ENCODE results near the gene CLTB.

Gene CLTB

DNA sequence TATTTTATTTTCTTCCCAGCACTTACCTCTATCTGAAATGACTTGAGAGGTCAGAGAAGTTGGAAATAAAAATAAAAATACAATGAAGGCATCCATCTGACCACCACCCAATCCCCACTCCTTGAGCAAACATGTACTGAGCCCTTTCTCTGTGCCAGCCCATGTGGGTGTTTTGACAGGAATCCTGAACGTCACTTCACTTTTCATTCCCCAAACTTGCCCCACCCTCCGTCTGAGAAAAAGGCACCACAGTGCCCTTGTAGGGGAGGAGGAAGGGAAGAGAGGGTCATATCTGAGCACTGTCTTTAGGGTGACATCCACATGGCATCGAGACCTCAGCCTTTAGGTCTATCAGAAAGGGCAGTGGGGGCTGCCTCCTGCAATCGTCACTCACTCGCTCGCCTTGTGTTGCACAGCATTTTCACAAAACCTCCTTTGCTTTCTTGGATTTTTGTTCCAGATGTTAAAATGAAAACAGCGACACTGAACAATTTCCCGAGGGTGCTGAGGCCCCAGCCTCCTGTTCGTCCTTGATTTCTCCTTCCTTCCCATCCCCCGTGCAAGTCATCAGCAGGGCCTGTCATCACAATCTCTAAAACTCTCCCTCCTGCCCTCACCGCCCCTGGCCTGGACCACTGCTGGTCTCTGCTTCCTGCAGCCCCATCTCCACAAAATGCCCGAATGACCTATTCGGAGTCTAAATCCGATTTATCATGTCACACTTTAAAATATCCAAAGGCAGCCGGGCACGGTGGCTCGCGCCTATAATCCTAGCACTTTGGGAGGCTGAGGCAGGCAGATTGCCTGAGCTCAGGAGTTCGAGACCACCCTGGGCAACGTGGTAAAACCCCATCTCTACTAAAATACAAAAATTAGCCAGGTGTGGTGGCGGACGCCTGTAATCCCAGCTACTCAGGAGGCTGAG, 14.8 kb downstream of the CLTB start:
- no peak for DNase-seq

DNA sequence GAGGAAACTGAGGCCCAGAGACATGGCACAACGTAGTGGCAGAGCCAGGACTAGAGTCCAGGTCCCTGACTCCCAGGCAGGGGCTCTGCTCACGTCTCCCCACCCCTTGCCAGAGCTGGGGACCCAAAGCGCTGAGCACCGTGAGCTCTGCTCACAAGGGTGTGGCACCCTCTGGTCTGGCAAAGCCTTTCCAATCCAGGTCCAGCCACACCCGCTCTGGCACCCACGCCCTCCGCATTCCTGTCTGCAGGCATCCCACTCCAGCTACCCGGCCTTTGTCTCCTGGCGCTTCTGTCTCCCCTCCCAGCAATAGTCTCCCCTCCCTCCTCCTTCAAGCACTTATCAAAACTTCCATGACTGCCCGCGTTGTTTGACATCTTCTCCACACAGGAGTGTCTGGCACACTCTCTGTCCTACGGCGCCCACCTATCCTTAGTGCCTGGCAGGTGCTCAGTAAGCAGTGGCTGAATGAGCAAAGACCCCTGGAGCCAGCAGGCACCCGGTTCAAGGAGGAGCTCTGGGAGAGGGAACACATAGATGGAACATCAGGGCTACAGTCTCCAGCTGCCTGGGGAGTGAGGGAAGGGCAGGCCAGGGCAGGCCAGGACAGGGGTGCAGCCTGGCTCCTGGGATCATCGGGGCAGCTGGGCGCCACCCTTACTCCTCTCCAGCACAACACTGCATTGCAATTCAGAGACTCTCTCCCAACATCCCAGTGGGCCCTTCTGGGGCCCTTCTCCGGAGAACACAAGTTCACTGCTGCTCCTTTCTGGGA, 15.8 kb downstream of the CLTB start:
- DNase-seq = no peak

DNA sequence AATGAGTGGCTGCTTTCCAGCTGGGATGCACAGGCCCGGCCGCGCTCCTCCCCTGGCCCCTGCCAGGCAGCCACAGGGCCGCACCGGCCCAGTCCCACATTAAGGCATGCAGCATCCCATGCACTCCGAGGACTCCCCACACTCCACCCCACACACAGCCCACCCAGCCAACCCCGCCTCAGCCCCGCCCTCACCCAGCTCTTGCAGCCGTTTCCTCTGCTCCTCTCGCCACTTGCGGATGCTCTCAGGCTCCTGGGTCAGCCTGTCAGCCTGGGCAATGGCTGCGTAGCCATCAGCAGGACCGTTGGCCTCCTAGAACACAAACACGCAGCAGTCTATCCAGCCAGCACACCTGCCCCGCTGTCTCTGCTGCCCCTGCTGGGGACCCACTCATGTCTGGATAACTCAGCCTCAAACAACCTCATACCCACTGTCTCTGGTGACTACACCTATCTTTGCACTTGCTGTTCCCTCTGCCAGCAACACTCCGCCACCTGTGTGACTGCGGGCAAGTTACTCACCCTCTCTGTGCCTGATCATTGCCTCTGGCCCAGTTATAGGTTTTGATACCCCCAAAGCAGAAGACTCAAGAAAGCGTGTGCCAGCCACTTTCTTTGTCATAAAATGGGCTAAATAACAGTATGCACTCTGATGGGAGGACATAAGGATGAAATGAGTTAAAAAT, 18.5 kb downstream of the CLTB start:
- DNase-seq = no peak

DNA sequence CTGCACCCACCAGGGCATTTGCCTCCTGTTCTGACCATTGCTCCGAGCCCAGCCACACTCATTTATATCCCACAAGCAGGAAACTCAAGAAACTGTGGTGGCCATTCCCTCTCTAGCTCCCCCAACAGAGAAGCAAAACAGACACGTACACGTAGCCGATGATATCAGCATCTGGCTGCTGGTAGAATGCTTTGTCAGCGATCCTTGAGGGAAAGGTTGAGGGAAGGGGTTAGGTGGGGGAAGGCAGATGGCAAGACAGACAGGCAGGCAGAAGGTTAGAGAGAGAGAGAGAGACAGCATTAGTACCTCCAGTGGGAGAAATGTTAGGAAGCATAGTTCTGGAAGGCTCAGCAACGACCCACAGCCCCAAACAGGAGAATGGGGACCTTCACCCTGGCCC, 20.0 kb downstream of the CLTB start:
- DNase-seq = no peak

DNA sequence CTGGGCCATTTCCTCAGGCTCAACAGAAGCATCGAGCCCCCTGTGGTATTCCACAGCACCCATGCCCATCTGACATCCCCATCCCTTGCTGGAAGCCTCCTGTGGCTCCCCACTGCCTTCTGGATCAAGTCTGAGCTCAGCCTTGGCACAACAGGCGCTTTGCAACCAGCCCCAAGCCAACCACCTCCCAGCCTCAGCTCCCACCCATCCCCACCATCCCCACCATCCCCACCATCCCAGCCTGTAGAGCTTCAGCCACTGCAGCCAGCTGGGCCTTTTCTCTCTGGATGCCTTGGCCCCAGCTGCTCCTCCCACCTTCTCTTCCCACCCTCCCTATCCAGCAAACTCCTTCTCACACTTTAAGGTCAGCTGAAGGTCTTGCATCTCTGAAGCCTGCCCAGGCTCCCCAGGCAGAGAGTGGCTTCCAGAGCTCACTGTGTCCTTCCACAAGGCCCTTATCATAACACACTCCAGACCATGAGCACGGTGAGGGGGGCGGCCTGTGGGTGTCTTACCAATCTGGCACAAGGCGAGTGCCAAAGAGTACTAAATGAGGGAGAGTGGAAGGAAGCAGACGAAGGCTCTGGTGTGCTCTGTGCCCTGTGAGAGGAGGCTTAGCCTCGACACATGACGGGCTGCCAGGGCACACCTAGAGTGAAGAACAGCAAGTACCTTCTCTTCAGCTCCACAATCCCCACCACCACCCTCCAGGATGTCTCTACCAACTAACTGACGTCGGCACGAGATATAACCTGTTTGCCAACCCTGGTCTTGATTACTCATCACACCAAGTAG, 21.3 kb downstream of the CLTB start:
- no peak for DNase-seq

DNA sequence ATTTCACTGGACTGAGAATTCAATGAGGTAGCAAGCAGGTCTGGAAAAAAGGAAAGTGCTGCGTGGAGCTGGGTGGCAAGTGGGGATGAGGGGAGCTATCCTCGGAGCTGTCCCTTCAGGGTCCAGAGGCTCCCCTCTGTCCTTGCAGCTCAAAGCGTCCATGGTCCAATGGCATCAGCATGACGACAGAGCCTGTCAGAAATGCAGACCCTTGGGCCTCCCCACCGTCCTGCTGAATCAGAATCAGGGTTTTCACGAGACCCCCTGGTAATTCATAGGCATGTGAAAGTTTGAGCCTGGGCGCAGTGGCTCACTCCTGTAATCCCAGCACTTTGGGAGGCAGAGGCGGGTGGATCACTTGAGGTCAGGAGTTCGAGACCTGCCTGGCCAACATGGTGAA, 22.2 kb downstream of the CLTB start:
- DNase-seq = no peak

DNA sequence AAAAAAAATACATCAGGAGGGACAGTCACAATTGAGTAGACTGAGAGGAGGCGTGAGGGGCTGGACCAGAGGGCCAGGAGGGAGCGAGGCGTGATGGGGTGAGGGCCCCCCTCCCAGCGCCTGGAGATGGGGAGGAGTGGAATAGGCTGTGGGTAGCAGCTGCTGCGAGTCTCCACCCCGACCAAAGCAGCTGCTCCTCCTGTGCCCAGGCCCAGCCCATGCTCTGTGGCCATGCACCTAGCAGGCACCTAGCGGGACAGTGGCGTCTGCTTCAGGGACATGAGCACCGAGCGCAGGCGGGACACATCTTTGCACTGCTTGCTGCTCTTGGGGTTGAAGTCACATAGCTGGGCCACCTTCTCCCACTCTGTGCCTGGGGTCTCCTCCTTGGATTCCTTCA, 23.8 kb downstream of the CLTB start:
- DNase-seq = no peak

DNA sequence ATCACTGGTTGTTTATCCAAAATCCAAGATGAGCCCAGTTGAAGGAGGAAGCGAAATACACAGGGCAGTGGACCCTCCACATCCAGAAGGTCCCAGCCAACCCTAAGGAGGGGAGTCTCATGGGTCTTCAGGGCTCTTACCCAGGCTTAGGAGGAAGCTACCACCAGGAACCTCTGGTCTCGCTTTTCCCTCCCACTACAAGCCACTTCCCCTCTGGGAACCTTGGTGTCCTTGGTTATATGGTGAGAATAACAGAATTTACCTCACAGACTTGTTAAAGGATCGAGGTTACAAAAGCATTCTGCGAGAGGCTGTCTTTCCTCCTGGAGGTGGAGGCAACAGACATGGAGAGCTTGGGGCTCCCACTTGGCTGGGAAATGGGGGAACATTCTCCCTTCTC, 24.3 kb downstream of the CLTB start:
- DNase-seq = no peak

DNA sequence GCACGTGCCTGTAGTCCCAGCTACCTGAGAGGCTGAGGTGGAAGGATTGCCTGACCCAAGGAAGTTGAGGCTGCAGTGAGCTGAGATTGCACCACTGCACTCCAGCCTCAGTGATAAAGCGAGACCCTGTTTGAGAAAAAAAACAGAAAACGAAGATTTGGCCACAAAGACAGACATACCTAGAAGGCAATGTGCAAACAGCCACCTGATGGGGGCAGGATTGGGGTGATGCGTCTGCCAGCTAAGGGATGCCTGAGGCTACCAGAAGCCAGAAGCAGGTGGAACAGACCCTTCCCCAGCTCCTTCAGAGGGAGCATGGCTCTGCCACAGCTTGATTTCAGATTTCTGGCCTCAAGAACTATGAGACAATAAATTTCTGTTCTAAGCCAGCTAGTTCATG, 24.9 kb downstream of the CLTB start:
- no peak for DNase-seq

DNA sequence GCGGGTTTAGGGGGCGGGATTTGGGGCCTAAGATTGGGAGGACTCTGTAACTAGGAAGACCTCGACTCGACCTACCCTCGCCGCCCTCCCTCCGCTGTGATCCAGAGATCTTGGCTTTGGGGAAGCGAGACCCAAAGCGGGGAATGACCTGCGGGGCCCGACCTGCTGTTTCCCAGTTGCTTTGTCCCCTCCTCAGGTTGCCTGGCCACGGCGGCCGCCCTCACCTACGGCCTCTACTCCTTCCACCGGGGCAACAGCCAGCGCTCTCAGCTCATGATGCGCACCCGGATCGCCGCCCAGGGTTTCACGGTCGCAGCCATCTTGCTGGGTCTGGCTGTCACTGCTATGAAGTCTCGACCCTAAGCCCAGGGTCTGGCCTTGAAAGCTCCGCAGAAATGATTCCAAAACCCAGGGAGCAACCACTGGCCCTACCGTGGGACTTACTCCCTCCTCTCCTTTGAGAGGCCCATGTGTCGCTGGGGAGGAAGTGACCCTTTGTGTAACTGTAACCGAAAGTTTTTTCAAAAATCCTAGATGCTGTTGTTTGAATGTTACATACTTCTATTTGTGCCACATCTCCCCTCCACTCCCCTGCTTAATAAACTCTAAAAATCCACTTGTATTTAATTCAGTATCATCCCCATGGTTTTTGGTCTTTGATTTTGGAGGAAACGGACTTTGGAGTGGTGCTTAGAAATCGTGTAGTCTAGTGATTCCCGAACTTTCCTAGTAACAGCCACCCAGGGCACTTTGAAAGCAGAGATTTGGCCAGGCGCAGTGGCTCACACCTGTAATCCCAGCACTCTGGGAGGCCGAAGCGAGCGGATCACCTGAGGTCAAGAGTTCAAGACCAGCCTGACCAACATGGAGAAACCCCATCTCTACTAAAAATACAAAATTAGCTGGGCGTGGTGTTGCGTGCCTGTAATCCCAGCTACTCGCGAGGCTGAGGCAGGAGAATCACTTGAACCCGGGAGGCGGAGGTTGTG, 26.9 kb downstream of the CLTB start:
- no peak for DNase-seq

DNA sequence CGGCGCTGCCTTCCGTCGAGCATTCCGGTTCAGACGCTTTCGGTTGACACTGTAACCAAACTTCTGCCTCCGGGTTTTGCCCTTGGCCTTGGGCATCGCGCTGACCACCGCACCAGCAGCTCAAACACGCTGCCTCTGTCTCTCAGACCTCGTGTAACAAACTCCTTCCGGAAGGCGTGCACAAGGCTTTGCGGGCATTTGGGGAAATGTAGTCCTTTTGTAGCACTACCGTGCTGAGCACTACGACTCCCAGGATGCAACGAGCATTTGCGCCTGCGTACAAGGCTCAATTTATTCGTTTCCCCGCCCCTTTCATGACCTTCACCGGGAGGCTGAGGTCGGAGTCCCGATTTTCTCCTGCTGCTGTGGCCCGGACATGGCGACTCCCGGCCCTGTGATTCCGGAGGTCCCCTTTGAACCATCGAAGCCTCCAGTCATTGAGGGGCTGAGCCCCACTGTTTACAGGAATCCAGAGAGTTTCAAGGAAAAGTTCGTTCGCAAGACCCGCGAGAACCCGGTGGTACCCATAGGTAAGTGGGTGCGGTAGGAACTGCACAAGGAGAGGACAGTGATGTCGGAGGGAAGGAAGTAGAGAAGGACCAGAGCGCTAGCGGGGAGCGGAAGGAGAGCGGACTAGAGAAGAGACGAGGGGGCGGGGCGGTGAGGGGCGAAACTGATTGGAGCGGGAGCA, 27.8 kb downstream of the CLTB start, which contains the start of the genes HIGD2A and NOP16:
Gene HIGD2A (plus strand): TSS at position 308 of the 691 bp plus-strand sequence. CDS start 69 bp downstream, at position 377.
Gene NOP16 (minus strand): TSS at position 155 of the 691 bp plus-strand sequence. CDS start 59 bp downstream, at position 96.
- peak; percentile 92 to 100 (median 99) for DNase-seq

DNA sequence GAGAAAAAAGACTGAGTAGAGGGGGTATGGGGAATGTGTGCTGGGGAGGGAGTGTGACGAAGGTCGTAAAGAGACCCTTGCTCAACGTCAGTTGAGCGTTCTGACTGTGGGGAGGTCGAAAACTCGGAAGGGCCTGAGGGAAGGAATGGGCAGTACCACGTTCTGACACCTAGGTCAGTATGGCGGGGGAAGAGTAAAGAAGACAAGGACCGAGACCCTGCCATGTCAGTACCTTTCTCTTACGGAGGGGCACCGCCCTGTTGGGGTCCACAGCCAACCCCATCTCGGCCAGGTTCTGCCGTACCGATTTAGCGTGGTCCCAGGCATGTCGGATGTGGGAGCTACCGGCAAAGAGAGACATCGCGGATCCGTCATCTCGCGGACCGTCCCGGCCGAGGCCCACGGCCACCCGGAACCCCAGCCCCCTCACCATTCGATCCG, 28.3 kb downstream of the CLTB start:
- DNase-seq = peak in 1 of 14 donors; percentile 39

DNA sequence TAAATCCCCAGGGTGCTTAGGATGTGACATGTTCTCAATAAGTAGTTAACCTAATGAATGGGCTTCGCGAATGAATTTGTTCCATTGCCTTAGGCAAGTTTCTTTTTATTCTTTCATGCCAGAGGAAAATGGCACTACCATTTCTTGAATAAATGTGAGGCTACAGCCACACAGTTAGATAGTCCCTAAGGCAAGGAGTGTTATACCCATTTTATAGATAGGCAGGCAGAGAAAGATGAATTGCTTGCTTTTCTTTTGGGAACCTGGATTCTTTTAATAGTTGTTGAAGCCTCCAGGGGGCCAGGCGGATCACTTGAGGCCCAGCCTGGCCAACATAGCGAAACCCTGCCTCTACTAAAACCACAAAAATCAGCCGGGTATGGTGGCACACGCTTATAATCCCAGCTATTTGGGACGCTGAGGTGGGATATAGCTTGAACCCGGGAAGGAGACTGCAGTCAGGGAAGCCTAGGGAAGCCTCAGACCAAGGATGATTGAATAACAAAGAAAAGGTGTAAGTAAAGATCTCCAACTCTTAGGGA, 28.9 kb downstream of the CLTB start:
- no peak for DNase-seq

DNA sequence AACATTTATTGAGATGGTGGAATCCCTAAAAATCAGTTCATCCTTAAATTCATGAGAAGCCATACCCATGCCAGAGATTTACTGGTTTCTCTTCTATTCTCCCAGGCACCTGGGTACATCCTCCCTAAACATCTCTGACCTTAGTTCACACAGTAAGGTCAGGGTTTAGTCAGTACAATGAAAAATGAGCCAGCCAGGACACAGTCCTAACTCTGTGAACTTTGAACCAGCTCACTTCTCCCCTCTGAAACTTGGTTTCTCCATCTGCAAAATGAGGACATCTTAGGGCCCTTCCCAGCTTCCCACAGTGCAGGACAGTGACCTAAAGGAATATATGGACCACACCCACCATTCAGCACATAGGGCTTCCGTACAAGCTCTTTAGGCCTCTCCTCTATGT, 29.8 kb downstream of the CLTB start:
- DNase-seq = no peak

DNA sequence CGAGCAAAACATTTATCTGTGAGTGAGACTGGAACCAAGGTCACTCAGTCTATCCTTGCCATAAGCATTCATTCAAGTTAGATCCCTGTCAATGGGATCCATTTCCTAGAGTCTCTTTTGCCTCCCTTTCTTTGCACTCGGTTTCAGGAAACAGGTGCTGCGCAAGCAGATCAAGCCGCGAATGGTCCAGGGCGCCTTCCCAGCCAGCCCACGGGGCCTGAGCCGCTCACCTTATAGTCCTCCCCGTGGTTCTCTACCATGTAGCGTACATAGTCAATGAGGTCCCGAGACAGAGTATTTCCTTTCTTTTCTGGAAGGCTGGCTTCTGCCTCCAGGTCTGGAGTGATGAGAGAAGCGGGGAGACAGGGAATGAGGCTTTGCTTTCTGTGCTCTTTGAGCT, 31.3 kb downstream of the CLTB start:
- DNase-seq = no peak

DNA sequence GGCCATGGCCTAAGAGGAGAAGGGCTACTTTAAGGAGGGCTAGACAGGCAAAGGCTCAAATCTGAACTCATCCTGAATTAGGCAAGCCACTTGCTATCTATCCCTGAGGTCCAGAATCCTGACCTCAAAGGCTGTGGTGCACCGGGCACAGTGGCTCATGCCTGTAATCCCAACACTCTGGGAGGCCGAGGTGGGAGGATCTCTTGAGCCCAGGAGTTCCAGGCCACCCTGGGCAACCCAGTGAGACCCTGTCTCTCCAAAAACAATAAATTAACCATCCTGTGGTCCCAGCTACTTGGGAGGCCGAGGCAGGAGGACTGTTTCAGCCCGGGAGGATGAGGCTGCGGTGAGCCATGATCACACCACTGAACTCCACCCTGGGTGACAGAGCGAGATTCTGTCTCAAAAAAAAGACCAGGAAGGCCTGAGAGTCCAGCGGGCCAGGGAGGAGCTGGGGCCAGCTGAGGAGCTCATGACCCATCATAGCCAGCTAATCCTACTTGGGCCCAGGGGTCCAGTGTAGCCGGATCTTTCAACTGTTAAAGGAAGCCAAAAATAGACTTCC, 31.9 kb downstream of the CLTB start:
- no peak for DNase-seq

DNA sequence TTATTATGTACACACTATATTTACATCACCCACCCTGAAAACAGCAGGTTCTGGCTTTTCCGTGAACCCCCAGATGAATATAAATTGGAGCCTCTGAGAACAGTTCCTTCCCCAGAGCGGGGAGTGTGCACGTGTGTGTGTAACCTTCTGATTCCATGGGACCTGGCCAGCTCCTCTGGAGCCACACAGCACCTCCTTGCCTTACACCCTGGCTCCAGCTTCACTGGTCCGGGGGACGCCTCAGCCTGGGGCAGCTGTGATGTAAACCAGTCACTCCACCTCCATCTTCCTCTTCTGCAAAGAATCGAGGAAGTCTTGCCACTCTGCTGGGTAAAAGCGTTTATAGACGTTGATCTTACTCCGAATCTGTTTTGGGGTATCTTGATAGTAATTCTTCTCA, 32.4 kb downstream of the CLTB start:
- no peak for DNase-seq

DNA sequence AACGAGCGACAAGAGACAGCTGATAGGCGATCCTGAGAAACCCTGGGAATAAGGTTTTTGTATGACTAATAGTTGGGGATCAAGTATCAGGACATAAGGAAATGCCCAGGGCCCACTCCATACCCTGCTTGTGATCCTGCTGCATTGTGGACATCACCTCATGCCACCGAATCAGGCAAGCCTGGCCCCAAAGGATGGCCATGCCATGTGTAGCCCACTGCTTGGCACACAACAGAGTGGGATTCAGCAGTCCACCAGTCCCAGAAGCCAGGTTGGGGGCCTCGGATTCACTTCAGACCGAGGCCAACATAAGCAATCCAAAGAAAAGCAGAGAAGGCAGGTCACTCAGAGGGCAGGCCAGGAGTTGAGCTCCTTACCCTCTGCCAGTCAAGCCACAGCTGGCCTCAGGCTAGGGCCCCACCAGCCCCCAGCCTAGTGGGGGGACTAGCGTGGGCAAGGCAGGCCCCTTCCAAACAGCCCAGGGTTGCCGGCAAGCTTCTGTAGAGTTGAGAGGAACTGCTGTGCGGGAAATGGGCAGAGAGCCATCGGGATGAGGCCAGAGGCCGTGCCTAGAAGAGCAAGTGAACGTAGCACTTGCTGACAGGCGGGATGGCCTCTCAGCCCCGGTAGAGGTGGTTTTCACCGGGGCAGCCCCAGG, 33.0 kb downstream of the CLTB start:
- DNase-seq = no peak

DNA sequence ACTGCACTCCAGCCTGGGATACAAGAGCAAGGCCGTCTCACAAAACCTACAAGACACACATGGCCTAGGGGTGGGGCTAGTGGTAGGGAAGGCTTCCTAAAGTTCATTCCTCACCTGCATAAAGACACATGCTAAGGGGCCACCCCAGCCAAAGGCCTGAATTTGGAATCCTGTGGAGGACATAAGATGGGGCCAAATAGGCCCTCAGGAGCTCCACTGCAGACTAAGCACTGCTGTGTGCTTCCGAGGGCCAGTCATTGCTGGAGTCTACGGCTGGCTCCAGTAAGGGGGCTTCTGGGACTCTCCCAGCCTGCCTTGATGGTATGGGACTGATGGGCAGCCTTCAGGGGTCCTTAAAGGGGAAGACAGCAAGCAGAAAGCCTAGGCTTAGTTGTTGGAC, 33.6 kb downstream of the CLTB start:
- no peak for DNase-seq
